PC-9 (cell line): ENCODE data around the gene LRRC4B.

Experiments used
- CTCF ChIP-seq: fragments of 200-600 bp; sonication (generic); conservative IDR thresholded peaks from 2 replicates; pipeline ENCODE4 v1.6.1; 2017; ENCODE audit warnings: mixed run types, antibody characterized with exemption, mild to moderate bottlenecking, moderate library complexity
- EZH2 ChIP-seq: fragments of 200-600 bp; sonication (generic); IDR thresholded peaks from 2 replicates; pipeline ENCODE4 v1.8.0; 2017; ENCODE audit warnings: antibody characterized with exemption, low read depth

- TF ChIP-seq EZH2 (no peak), CTCF (no peak)
These were observed 85.3 kb downstream of the LRRC4B start for GRCh38 chr19:50482916-50483315.
